Uterus (tissue), 2 donors: ENCODE measurements around the gene BRD2.

Experiments used
- POLR2A ChIP-seq, 2 donors: fragments of 450-650 bp; IDR thresholded peaks; one replicate each; pipeline ENCODE4 v1.6.1; 2016; ENCODE audit warnings: antibody characterized with exemption in 2 of 2, mild to moderate bottlenecking in 1 of 2, moderate library complexity in 1 of 2
- TF ChIP-seq, protein P1 (sequence below), 4 experiments: fragments of 200-600 bp in 2 of 4; fragments of 450-650 bp in 2 of 4; sonication (generic) in 2 of 4; IDR thresholded peaks; one replicate each; pipeline ENCODE4 v1.5.1; 2016 to 2019; ENCODE audit warnings: antibody characterized with exemption in 4 of 4, mild to moderate bottlenecking in 2 of 4, moderate library complexity in 1 of 4

- TF ChIP-seq, protein P1, sequence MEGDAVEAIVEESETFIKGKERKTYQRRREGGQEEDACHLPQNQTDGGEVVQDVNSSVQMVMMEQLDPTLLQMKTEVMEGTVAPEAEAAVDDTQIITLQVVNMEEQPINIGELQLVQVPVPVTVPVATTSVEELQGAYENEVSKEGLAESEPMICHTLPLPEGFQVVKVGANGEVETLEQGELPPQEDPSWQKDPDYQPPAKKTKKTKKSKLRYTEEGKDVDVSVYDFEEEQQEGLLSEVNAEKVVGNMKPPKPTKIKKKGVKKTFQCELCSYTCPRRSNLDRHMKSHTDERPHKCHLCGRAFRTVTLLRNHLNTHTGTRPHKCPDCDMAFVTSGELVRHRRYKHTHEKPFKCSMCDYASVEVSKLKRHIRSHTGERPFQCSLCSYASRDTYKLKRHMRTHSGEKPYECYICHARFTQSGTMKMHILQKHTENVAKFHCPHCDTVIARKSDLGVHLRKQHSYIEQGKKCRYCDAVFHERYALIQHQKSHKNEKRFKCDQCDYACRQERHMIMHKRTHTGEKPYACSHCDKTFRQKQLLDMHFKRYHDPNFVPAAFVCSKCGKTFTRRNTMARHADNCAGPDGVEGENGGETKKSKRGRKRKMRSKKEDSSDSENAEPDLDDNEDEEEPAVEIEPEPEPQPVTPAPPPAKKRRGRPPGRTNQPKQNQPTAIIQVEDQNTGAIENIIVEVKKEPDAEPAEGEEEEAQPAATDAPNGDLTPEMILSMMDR (IDR thresholded peaks at IDR 0.05), result no peak
- no peak for TF ChIP-seq POLR2A (IDR thresholded peaks at IDR 0.05)
Observed at GRCh38 chr6:32953775-32954174, 14.6 kb upstream of the BRD2 start.
